Islet precursor cell (in vitro differentiated cells): Measurements from ENCODE around the gene SELENOM.
"Not testable (repeated sequence)": the region's sequence is repeated elsewhere in the genome, so short reads cannot be mapped to it uniquely, and the experiment has no call there.

Source experiments
- DNase-seq: peaks from one replicate; pipeline ENCODE4 v3.0.0-alpha.2; 2018

The SELENOM gene

DNA sequence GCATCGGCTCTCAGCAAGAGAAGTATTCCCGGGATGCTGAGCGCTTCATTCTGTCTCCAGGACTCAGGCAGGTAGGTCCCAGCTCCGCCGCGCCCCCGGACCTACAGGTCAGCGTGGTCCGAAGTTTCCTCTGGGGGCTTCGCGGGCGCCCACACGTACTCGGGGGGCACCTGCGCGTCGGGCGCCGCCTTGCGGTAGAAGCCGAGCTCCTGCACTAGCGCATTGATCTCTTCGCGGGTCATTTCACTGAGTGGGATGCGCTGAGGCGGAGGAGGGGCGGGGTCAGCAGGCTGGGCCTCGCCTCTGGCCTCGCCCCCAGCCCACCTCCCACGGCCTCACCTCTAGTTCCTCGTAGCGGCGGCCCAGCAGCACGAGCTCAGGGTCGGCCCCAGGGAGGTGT is 2.5 kb downstream of the SELENOM start:
- DNase-seq: peak; percentile 86

DNA sequence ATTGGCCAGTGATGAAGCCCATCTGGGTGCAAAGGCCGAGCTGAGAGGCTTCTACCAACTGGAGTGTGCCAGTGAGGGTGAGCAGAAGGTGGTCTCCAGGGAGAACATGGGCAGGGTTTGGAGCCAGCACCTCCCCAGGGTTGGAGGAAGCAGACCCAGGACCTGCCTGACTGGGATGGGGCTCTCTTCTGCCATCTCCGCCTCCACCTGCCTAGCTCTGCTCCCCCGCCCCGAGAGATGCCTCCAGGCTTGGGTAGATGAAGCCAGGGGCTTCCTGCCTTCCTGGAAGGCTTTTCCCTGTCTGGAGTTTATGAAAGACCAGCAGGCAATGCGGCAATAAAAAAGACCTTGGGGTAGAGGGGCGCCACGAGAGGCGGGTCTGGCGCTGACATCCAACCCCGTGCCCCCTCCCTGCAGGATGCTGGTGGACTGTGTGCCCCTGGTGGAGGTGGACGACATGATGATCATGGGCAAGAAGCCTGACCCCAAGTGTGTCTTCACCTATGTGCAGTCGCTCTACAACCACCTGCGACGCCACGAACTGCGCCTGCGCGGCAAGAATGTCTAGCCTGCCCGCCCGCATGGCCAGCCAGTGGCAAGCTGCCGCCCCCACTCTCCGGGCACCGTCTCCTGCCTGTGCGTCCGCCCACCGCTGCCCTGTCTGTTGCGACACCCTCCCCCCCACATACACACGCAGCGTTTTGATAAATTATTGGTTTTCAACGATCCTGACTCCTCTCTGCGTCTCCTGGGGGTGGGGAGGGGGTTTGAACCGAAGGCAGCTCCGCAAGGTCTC is 3.3 kb downstream of the SELENOM start:
- DNase-seq: no peak

DNA sequence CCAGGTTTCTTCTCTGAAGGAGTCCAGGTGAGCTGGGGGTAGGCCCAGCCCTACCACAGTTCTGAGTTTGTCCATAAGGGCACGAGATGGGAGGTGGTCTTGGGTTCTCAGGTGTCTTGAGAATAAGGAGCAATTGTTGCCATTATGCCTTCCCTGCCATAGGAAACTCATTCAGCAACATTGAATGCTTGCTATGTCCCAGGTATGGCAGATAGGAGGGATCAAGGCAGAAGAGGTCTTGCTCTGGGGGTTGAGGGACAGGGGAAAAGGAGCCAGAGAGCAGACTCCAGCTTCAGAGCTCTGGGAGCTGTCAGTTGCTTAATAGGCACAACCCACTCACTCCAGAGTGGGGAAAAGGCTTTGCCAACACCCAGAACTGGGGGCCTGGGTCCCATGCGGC is 4.3 kb downstream of the SELENOM start:
- DNase-seq: no peak

DNA sequence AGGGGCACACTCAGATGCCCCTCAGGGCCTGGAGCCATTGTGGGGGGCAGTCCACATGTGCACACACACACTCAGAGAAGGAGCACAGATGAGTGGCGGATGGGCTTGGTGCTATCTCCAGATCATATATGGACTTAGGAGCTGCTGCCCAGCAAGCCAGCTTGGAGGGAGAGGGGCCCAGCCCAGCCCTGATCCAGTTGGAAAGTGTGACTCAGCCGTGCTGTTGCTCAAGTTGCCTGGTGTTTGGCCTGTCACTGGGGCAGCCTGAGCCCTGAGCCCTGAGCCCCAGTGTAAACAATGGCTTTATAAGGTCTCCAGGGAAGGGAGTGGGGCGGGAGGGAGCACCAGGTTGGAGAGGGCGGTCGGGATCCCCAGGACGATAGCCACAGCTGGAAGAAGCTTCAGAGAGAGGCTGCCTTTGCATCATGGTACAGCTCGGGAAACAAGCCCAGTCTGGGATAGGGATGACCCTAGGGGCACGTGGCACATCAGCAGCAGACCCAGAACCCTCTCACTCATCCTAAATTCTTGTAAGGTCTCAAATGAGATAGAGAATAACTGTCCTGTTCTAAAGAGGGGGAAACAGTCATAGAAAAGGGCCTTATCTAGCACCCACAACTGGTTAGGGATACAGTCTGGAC is 4.8 kb downstream of the SELENOM start:
- DNase-seq: peak; percentile 89

DNA sequence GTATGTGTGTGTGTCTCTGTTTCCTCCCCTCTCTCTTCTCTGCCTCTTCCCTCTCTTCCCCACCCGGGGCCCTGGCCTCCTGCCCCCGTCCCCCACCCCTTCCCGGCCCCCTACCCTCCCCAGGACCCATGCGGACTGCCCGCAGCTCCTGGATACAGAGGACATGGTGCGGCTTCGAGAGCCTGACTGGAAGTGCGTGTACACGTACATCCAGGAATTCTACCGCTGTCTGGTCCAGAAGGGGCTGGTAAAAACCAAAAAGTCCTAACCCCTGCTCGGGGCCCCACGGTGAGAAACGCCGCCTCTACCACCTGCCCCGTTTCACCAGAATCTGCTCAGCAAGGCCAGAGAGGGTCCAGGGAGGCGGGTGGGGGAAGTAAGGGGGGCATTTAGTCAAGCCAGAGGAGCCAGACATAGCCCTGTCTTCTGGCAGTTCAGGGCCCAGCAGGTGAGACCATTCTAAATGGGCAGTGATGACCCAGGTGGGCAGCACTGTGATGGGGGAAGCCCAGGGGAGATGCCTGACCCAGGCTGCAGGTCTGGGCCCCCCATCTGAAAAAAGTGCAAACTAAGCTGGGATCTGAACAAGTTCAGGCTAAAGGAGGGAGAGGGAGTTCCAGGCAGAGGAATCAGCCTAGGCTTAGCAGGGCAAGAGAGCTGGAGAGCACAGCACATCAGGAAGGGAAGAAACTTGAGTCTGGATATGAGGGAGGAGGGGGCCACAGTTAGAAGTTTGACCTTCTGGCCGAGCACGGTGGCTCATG is 6.4 kb downstream of the SELENOM start:
- DNase-seq: no peak

DNA sequence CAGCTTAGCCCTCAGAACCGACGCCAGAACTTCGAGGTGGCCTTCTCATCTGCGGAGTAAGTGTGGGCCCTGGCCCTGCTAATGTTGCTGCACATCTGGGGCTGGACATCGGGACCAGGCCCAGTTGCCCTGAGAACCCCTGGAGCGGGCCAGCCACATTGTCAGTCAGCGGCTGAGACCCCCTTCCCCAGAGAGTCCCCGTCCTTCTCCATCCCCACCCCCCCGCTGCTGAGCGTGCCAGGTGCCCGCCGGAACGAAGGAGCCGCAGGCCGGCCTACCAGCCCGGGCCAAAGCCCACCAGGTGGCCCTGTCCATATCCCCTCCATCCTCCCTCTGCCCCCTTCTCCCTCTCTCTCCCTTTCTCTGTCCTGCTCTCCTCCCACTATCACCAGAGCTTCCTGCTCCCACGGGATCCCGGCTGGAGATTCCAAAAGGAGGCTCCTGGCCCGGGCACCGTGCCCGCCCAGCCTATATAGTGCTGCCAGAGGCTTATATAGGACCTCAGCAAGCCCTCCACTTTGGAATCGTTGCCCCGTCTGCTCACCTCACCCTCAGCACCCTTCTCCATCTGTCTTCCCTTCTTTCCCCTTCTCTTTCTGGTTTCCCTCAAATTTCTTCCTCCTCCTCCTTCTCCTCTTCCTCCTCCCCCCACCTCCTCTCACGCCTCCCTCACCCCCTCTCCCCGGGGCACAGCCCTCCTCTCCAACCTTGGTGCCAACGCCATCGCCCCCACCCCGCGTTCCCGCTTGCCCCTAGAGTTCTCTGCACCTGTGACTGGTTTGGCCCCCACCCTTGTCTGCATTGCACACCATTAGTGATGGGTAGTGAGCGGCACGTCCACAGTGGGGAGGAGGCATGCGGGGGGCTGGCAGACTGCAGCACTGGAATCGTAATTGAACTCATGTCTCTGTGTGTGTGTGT is 7.3 kb downstream of the SELENOM start:
- DNase-seq: no peak

DNA sequence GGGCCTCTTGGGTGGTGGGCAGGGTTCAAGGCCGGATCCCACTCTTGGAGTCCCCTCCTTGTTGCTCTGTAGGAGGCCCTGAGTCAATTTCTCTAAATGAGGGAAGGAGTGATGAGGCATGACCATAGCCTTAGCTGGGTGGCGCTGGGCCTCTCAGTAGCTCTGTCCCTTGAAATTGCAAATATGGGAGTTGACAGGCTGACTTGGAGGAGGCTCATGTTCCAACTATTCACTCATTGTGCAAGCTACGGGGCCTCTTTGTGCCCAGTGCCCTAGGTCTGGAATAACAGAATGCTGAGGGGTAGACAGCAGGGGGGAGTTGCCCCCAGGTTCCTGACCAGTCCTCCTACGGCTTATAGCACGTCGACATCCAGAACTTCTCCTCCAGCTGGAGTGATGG is 8.0 kb downstream of the SELENOM start:
- no peak for DNase-seq

DNA sequence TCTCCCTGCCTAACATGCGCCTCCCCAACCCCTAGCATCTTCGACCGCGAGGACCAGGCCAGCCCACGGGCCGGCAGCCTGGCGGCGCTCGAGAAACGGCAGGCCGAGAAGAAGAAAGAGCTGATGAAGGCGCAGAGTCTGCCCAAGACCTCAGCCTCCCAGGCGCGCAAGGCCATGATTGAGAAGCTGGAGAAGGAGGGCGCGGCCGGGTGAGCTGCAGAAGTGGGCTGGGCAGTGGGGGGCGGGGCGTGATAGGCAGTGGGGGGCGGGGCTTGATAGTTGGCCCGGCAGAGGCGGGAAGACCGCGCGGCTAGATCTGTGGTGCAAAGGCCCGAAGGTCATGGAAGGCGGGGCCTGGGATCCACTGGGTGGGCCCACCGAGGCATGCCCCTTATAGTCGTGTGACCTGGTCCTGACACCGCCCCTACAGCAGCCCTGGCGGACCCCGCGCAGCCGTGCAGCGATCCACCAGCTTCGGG is 8.7 kb downstream of the SELENOM start:
- peak; percentile 80 for DNase-seq

DNA sequence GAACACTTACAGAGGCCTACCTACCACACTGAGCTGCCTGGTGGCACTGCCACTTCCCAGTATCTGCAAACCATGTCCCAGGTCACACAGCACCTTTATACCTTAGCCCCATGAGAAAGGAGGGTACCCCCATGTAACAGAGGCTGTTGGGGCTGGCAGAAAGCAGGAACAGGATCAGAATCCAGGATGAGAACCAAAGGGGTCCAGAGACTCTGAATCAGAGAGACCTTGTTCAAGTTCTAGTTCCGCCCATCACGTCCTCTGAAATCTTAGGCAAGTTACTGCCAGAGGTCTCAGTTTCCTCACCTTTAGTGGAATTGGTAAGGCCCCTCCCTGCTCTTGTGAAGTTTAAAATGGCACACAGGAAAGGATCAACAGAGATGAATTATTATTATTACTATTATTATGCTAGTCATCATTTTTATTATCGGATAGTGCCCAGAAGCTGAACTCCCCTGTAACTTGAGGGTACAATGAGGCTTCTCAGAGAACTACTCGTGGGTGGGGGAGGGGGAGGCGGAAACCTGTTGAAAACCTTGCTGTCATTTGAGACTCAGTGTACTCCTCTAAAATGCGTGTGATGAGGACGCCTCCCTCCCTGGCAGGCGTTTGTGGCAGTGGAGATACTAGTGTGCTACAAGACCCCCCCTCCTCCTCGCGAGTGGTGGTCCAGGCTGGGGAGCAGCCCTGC is 9.3 kb downstream of the SELENOM start:
- DNase-seq: no peak

DNA sequence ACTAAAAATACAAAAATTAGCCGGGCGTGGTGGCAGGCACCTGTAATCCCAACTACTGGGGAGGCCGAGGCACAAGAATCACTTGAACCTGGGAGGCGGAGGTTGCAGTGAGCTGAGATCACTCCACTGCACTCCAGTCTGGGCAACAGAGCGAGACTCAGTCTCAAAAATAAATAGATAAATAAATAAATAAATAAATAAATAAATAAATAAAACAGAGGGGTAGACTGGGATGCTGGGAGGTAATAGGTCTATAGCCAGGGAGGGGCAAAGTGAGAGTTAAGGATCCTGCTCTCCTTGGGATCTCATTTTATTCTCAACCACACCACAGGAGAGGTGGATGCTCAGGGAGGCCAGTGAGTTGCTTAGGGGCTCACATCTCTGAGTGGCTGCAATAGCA is 9.8 kb downstream of the SELENOM start:
- not testable (repeated sequence) for DNase-seq

DNA sequence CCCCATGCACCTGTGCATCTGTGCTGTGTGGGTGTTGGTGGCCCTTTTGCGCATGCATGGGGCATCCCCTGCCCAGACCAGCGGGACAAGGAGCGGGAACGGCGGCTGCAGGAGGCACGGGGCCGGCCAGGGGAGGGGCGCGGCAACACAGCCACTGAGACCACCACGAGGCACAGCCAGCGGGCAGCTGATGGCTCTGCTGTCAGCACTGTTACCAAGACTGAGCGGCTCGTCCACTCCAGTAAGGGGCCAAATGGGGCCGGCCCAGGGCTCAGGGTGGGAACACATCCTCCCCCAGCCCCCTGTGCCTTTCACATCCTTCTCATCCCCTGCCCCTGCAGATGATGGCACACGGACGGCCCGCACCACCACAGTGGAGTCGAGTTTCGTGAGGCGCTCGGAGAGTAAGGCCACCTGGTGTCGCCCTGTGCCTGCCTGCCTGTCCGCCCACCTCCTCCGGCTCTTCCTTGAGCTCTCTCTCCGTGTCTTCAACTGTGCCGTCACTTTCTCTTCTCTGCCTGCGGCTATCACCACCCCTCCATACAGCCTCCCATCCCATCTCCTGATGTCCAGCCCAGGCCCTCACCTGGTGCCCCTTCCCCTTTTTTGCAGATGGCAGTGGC is 10.6 kb downstream of the SELENOM start:
- no peak for DNase-seq

DNA sequence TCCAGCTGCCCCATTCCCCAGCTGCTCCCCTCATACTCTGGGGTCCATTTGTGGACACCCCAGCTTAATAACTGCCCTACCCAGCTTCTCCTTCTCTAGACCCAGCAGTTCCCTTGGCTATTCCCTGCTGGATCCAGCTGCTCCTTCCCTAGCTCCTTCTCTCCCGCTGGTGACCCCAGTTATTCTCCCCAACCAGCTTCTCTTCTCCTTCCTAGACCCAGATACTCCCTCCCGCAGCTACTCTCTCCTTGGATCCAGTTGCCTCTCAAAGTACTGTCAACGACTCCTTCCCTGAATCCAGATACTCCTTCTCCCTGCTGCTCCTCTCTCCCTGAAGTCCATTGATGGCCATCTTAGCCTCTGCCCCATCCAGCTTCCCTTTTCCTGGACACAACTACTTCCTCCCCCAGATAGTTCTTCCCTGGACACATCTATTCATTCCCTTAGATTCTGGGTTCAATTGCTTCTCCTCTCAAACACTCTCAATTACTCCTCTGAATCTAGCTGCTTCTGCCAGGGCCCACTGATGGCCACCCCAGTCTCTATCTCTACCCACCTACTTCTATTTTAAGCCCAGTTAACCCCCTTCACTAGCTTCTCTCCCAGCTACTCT is 11.6 kb downstream of the SELENOM start:
- no peak for DNase-seq

DNA sequence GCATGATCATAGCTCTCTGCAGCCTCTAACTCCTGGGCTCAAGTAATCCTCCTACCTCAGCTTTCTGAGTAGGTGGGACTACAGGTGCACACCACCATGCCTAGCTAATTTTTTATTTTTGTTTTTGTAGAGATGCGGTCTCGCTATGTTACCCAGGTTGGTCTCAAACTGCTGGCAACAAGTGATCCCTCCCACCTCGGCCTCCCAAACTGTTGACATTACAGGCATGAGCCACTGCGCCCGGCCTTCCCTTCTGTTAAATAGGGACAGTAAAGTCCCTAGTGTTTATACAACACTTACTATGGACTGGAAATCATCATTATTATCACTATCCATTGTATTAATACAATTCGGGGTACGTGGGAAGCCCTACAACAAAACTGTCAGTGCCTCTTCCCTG is 12.6 kb downstream of the SELENOM start:
- no peak for DNase-seq

DNA sequence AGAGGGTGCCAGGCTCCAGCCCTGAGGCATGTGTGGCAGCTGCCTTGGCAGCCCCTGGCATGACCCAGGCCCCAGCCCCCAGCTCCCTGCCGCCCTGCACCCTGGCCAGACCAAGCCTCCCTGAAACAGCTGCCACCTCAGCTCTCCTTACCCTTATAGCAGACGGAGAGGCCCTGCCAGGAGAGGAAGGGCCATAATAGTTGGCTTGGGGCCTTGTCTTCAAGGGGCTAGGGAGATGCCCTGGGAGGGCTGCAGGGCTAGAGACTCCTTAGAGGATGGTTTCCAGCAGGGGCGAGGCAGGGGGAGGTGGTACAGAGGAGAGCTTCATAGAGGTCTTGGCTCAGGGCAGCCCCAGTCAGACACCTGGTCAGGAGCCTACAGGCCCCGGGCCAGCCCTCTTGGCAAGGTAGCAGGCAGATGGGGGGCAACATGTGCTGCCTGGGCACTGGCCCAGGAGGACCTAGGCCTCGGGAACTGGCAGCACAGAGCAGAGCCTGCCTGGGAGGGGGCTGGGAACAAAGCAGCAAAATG is 13.3 kb downstream of the SELENOM start:
- DNase-seq: peak; percentile 43

DNA sequence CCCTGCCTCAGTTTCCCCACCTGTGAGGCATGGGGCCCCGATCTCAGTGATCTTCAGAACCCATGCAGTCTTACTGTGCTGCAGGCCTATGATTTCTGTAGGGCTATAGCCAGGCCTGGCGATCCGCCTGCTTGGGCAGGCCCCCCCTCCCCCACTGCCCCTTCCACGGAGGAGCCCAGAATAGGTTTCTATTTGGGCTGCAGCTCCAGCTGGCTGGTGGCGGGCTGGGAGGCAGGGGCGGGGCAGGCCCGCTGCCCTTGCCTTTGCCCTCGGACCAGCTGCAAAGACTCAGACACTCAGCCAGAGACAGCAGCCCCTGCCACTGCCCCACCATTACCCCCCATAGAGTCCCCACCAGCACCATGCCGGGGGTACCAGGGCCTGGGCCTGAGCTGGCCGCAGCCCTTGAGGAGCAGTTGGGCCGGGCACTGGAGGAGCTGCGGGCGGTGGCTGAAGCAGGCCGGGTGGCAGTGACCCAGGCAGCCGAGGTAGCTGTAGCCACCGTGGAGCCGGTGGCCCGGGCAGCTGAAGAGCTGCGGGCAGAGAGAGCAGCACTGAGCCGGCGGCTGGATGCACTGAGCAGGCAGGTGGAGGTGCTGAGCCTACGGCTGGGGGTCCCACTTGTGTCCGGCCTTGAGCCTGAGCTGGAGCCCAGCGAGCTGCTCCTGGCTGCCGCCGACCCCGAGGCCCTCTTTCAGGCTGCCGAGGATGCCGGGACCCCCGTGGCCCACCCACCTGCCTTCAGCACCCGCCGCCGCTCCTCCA is 14.1 kb downstream of the SELENOM start:
- DNase-seq: peak; percentile 53

DNA sequence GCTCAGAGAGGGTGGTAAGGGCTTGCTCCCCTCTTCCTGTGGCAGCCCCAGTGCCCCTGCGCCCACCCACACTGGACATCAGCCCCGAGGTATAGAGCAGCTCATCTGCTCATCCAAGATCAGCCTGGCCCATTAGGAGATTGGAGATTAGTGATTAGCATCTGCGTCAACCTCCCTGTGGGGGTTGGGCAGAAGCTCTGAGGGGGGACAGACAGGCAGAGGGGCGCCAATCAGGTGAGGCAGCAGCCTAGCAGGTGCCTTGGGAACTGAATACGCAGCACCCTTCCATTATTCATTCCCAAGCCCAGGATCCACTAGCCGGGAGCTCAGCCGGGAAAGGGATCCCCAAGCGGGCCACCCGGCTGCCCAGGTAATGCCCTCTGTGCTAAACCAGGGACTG is 15.2 kb downstream of the SELENOM start:
- no peak for DNase-seq

DNA sequence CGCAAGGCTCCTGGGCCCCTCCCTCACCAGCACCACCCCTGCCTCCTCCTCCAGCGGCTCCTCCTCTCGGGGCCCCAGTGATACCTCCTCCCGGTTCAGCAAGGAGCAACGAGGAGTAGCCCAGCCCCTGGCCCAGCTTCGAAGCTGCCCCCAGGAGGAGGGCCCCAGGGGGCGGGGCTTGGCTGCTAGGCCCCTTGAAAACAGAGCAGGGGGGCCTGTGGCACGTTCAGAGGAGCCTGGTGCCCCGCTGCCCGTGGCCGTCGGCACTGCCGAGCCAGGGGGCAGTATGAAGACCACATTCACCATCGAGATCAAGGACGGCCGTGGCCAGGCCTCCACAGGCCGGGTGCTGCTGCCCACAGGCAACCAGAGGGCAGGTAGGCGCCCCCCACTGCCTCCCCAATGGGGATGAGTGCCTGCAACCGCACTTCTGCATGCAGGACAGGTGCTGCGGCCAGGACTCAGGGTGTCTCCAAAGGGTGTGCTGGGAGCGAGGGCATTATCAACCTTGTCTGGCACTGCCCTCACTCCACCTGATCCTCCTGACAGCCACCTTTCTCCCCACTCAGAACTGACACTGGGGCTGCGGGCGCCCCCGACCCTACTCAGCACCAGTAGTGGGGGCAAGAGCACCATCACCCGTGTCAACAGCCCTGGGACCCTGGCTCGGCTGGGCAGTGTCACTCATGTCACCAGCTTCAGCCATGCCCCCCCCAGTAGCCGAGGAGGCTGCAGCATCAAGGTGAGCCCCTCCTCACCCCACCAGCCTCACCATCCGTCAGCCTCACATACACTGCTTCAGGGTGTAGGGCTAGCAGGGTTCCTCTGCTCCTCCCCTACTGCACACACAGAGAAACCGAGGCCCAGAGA is 16.0 kb downstream of the SELENOM start:
- DNase-seq: no peak

DNA sequence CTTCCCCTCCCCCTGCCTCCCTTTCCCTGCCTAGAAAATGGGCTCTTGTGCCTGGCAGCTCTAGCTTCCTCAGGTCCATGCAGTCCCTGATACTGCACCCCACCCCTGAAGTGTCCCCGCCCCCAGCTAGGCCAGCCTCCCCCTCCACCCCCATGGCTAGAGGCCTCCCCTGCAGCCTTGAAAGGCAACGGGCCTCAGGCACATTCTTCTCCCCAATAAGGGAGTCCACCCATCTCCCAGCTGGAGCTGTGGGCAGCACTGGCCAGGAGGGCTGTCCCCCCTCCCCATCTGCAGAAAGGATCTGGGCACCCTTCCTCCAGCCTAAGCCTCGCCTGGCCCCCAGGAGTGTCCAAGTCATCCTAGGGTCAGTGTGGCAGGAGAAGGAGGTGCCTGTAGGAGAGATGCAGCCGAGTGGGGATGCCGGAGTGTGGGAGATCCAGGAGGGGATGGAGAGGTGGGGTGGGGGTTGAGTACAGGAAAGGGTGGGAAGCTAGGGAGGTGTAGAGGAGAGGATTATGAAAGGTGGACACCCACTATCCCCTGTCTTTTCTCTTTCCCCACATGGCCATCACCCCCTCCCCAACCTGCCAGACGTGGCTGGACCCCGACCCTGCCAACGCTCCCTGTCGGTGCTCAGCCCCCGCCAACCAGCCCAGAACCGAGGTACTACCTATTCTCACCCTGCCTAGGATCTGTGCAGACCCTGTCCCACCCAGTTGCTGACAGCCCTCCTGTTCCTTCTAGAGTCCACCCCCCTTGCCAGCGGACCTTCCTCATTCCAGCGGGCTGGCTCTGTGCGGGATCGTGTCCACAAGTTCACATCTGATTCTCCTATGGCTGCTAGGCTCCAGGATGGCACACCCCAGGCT is 16.9 kb downstream of the SELENOM start:
- DNase-seq: no peak
